Activated T-cell treated with anti-CD3 and anti-CD28 coated beads for 24 hours (primary cell): ENCODE results near the gene DNHD1.

Experiments used
- DNase-seq: peaks from one replicate; pipeline ENCODE4 v3.0.0-alpha.2; 2020; ENCODE audit warnings: low read depth

The DNHD1 gene

DNA sequence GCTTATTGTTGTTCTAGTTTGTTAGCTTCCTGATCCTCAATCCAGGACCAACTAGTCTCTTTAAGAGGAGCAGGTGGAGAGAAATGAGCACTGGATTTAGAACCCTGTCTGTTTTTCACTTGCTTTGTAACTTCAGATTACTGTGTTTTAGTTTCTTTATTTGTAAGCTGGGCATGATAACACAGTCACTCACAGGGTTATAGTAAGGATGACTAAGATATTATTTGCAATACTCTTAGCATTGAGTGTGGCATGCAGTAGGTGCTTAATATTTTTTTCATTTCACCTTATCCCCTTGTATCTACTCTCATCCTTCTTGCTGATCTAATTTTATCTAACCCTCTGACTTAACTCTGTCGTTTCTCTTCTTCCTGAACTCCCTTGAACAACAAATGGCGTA, 33.8 kb downstream of the DNHD1 start:
- no peak for DNase-seq

- no peak for DNase-seq
These were observed 34.2 kb downstream of the DNHD1 start for GRCh38 chr11:6531267-6531752.

GRCh38 chr11:6538456-6538855, 41.4 kb downstream of the DNHD1 start:
- DNase-seq, result no peak

DNA sequence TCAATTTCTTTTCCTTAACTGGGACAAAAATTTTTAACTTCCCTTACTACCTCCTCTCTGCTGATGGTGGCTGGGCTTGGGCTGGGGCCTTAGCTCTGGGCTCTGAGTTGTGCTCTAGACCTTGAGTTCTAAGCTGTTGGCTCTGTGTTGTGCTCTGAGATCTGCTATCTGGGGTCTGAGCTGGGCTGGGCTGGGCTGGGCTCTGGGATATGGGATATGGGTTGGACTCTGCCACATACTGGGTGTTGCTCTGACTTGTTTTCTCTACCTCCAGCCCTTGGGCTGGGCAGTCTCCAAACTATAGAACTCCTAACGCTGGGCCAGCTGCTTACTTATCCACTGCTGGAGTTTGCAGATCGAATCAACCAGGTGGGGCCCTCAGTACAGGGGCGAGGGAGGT, 41.9 kb downstream of the DNHD1 start:
- no peak for DNase-seq

- DNase-seq, result no peak
These were observed 42.7 kb downstream of the DNHD1 start for GRCh38 chr11:6539748-6540268.

GRCh38 chr11:6541356-6541755, 44.3 kb downstream of the DNHD1 start:
- no peak for DNase-seq

DNA sequence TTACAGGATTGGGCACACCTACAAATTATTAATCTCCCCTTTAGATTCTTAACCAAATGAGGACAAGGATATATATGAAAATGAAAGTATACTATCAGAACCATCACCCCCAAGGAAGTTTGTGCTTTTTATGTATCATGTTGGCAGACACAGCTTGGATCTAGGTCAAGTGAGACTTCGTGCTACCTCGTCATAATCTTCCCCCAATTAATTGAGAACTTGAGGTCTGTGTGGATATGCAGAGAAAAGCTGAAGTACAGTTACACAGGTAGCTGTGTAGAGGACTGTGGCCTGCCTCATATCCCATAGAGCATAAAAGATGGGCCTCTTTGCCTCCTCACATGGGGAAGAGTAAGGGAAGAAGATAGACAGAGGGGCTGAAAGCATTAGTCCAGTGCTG, 45.6 kb downstream of the DNHD1 start:
- no peak for DNase-seq

GRCh38 chr11:6544921-6545850, 48.1 kb downstream of the DNHD1 start:
- no peak for DNase-seq

- no peak for DNase-seq
These were observed 49.0 kb downstream of the DNHD1 start for GRCh38 chr11:6545917-6546605.

GRCh38 chr11:6546735-6547134, 49.7 kb downstream of the DNHD1 start:
- no peak for DNase-seq

DNA sequence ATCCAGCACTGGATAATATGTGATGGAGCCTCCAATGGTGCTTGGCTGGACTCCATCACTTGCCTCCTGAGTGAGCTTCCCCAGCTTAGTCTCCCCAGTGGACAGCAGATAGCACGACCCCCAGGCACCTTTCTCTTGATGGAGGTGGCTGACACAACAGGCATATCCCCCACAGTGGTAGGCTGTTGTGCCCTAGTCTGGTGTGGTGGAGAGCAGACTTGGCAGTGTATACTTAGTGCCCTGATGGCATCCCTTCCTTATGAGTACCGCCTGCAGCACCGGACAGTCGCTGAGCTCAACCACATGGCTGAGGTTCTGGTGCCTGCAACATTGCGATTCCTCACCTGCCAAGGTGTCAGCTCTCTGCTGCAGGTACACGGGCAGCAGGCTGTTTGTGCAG, 50.1 kb downstream of the DNHD1 start:
- DNase-seq, result no peak

DNA sequence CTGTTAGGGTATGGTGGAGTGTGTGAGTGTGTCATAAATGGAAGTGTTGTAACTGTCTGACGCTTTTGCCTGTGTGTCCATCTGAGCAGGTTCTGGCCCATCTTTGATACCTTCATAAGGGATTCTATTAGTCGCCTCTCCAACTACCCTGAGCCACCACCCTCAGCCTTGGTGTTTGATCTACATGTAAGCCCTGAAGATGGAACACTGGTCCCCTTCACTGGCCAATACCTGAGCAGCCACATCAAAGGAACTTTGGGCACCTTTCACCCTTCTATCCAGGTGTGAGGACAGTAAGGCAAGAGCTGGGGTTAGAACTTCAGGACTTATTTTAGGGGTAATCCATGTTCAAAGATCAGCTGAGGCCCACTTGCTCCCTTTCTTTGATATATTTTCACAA, 51.0 kb downstream of the DNHD1 start:
- no peak for DNase-seq

DNA sequence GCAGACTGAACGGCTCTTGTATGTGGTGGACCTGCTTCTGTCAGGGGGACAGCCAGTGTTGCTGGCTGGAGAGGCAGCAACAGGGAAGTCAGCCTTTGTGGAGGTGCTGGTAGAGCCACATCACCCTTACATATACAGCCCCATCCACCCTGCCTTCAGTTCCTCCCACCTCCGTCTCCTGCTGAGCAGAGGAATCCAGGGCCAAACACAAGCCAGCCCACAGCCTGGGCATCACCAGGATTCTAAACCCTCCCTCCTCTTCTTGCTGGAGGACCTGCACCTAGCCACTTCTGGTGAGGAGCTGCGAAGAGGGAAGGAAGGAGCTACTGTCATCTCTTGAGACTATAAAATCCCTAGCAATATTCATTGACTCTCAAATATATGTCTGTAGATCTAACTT, 51.6 kb downstream of the DNHD1 start:
- no peak for DNase-seq

DNA sequence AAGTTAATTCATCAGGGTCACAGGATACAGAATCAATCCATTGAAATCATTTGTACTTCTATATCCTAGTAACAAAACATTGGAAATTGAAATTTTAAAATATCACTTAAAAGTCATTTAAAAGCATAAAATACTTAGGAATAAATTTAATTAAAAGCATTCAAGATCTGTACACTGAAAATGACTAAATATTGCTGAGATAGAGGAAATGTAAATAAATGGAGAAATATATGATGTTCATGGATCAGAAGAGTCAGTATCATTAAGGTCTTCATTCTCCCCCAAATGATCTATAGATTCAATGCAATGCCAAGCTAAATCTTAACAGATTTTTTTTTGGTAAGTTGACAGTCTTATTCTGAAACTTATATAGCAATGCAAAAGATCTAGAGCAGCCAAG, 56.6 kb downstream of the DNHD1 start:
- no peak for DNase-seq

DNA sequence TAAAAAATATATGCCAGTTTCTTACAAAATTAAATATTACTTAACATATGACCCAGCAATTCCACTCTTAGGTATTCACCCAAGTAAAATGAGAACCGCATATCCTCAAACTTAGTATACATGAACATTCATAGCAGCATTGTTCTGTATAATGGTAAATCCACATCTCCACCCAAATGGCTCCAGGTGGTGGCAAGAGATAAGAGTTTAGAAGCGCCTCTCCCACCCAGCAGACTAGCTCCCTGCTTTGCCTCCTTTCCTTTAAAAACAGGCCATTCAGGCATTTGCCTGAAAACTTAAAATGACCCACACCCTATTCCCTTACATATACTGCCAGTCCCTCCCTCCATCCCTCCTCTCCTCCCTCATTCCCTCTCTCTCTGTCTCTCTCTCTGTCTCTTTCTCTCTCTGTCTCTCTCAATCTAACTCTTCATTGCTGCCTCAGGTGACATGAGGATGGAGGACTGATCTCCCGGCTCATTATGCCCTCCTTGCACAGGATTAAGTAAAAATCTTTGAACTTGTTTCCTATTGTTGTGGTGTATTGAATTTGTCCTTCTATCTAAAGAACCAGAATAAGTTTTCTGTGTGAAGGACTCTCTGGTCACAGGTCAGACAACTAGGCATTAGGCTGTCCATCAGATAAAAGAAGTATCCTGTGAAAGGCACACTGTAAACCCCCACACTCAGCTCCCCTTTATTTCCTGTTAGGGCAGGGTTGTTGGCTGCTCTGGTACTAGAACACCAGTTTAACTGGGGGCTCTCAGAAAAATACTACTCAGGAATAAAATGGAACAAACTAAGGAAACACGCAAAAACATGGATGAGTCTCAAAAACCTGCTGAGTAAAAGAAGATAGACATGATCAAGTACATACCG, 58.0 kb downstream of the DNHD1 start:
- no peak for DNase-seq

DNA sequence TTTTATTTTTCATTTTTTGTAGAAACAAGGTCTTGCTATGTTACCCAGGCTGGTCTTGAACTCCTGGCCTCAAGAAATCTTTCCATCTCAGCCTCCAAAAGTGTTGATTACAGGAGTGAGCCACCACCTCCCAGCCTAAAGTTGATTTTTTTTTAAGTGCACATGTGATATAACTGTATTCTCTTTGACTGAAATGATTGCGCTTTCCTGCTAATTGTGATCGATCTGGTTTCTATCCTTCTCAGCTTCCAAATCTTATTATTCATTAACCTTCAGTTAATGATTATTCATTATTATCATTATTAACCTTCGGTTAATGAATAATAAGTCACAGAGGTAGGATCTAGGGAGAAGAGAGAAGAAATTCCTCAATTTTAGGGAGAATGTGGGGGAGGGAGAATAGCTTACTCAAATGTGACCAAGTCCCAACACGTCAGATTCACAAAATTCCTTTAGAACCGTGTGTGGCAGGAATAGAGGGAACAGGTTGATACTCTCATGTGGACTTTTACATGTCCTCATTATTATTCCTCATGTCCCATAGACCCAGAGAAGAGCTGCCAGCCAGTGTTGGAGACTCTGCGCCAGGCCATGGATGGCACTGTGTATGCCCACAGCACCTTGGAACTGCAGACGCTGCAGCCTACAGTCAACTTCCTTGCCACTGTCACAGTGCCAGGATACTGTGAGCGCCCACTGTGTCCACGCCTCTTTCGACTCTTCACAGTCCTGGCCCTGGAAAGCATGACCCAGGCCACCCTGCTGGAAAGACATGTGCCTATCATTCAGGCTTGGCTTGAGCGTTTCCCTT, 59.3 kb downstream of the DNHD1 start:
- no peak for DNase-seq

DNA sequence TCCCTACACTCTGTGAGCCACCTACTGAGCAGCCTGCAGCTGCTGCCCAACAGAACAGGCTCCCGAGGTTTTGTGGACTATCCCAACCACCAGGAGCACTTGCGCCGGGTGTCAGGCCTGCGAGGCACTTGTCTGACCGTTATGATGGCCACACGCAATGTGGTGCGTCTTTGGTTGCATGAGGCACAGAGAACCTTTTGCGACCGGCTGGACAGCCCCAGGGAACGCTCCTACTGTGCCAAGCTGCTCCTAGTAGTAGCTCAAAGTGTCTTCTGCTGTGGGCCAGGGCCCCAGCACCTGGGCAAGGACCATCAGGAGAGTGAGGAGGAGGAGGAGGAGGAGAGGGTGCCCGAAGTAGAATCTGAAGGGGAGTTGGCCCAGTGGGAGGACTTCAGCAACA, 60.0 kb downstream of the DNHD1 start:
- no peak for DNase-seq

DNA sequence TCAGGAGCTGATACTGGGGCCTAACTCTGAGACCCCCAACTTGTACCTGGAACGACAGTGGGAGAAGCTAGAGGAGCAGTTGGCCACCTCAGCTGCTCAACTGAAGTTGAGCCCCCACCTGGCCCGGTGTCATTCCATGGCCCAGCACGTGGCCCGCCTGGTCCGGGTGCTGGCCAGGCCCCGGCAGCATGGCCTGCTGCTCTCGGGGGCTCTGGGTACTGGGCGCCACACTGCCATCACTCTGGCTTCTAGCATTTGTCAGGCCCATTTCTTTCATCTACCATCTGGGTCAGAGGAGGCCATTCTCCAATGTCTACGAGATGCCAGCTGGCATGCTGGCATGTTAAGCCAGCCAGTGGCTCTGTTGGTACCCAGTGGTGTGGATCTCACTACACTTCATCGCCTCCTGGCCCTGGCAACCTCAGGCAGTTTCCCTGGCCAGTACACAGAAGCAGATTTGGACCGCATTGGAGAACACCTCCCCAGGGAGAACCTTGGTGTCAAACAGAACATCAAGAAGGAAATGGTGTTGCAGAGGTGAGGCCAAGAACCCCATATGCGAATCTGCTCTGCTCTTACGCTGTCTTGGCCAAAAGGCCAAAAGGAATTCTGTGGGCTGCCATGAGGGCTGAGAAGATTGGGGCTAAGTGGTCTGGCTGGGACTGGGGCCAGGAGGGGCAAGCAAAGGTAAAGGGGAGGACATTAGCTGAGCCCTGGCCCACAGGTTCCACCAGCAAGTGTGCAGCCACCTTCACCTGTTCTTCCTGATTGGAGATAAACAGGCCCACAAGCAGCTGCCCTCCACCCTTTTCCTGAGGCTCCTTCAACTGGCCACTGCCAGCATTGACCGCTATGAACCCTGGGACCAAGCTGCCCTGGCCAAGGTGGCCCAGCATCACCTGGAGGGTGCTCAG, 60.9 kb downstream of the DNHD1 start:
- no peak for DNase-seq

DNA sequence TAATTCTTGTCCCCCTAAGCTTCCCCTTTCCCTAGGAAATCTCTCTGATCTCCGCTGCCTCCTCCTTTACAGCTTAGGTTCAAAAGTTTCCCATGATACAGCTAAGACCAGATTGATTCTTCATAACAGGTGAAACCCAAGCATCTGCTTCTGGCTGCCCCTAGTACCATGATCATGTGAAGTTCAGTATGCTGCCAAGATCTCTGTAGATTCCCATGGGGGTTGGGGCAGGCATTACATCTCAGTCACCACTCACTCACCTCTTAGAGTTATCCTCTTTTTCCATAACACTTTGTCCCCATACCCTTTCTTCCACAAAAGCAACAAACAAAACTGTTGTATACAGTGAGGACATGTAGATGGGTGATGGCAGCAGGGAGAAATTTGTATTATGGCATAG, 62.3 kb downstream of the DNHD1 start:
- DNase-seq, result no peak

- no peak for DNase-seq
These were observed 64.2 kb downstream of the DNHD1 start for GRCh38 chr11:6561288-6561687.
